ENCODE data around the gene CLEC19A.
"Not testable (repeated sequence)": the region's sequence is repeated elsewhere in the genome, so short reads cannot be mapped to it uniquely, and the experiment has no call there.

Gene CLEC19A

GRCh38 chr16:19321186-19321585, 35.7 kb downstream of the CLEC19A start:
- not testable (repeated sequence) for DNase-seq (ENCODE audit: low read depth in 2 of 3, low spot score in 1 of 3)

GRCh38 chr16:19323596-19323995, 38.1 kb downstream of the CLEC19A start:
- DNase-seq (ENCODE audit: low read depth in 2 of 3, low spot score in 1 of 3), result no peak

DNA sequence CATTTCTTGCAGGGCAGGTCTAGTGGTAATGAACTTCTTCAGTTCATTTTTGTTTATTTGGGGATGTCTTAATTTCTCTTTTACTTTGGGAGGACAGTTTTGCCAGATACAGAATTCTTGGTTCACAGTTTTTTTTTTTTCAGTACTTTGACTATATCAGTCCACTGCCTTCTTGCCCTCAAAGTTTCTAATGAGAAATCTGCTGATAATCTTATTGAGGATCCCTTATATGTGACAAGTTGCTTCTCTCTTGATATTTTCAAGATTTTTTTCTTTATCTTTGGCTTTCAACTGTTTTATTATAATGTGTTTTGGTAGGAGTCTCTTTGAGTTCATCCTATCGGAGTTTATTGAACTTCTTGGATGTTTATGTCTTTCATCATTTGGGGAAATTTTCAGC, 42.8 kb downstream of the CLEC19A start:
- no peak for DNase-seq (ENCODE audit: low read depth in 2 of 3, low spot score in 1 of 3)

- DNase-seq (ENCODE audit: low read depth in 2 of 3, low spot score in 1 of 3), result no peak
Observed at GRCh38 chr16:19329932-19330331, 44.4 kb downstream of the CLEC19A start.

DNA sequence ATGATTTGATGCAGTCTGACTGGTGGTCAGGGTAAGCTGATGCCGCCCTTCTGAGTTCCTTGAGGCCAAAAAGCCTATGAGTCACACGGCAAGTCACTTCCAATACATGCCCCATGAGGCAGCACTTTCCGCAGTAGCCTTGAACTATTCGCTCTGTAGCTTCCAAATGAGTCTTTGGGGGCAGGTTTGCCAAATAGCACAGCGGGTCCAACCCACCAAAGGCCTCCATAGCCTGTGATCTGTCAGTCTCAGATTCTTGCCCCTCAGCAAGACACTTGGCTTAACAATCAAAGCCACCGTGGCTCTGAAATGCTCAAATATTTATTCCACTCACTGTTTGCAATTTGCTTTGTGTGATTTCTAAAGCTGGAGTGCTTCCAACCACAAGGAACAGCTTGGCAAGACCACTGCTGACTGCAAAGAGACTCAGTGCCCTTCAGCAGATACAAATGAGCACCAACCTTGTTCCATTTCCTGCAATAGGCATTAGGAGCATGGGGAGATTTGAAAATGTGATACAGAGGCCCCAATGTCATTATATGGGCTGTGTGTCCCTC, 45.4 kb downstream of the CLEC19A start:
- no peak for DNase-seq (ENCODE audit: low read depth in 2 of 3, low spot score in 1 of 3)

GRCh38 chr16:19331794-19332193, 46.3 kb downstream of the CLEC19A start:
- DNase-seq (ENCODE audit: low read depth in 2 of 3, low spot score in 1 of 3), result no peak

- DNase-seq (ENCODE audit: low read depth in 2 of 3, low spot score in 1 of 3), result no peak
Observed at GRCh38 chr16:19338335-19338734, 52.8 kb downstream of the CLEC19A start.

DNA sequence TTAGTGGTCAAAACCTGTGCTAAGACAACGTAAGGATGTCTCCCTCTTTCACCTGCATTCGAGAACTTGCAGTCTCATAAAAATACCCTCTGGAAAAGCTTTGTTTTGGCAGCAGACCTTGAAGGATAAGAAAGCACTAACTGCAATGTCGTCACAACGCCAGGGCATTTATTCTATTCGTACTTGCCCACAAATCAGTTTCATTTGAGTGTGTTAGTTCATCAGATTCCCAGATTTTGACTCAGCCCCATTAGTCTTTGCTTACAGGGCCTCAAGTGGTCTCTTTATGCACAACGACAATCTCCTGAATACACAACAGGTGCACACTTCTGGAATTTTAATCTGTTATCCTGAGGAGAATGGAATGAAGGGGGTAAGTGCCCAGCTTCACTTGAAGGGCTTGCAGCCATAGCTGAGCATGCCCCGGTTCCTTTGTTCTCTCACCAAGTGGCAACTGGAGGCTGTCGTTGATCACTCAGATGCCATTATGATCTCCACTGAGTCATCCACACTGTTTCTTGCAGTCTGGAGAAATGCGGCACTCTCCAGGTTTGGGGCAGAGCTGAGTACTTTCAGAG, 58.8 kb downstream of the CLEC19A start:
- DNase-seq (ENCODE audit: low read depth in 2 of 3, low spot score in 1 of 3), result no peak

- DNase-seq (ENCODE audit: low read depth in 2 of 3, low spot score in 1 of 3), result no peak
Observed at GRCh38 chr16:19344980-19345379, 59.4 kb downstream of the CLEC19A start.

DNA sequence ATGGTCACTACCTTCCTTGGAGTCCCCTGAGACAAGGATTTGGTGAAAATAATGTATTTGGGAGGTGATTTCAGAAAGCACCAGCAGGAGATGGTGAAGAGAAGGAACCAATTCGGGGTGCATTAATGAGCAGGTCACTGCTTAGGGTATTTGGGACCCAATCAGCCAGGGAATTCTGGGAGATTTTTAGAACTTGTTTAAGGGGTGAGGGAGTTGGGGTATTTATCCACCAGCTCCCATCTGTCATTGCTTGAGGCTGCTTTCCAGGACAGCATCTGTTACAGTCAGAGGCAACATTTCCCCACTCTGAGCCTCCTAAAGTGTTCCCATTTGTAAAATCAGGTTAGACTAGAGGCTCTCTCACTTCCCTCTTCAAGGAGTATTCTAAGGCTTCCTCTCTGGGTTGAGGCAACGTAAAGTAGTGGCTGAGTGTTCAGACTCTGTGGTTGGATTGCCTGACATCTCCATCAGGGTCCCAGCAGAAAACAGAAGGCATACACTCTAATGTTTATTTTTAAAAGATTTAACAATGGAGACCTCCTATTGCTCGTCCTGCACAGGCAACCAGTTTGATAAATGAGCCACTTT, 60.9 kb downstream of the CLEC19A start:
- no peak for DNase-seq (ENCODE audit: low read depth in 2 of 3, low spot score in 1 of 3)

DNA sequence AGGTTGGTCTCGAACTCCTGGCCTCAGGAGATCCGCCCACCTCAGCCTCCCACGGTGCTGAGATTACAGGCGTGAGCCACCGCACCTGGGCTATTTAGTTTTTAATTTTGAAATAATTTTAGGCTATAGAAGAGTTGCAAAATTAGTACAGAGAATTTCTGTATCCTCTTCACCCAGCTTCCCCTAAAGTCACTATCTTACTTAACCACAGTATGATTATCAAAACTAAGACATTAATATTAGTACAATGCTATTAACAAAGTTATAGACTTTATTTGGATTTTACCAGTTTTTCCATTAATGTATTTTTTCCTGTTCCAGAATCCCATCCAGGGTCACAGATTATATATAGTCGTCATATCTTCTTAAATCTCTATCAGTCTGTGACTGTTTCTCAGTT, 62.6 kb downstream of the CLEC19A start:
- DNase-seq (ENCODE audit: low read depth in 2 of 3, low spot score in 1 of 3), result no peak

- no peak for DNase-seq (ENCODE audit: low read depth in 2 of 3, low spot score in 1 of 3)
Observed at GRCh38 chr16:19348578-19349315, 63.2 kb downstream of the CLEC19A start.

DNA sequence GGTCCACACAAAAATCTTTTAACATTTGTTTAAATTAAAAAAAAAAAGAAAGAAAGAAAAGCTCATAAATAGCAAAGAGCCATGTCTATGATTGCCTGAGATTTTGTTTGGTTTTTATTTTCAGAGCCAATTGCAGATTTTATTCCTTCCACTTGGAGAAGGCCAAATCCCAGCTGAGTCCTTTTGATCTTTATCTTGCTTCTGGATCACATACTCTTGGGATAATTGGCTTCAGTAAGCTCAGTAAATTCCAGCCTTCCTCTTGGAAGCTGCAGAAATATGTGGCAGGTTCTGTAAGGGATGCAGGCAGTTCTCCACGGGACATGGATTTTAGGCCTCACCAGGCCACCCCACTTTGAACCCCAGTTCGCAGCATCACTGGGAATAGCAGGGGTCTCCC, 68.8 kb downstream of the CLEC19A start:
- DNase-seq (ENCODE audit: low read depth in 2 of 3, low spot score in 1 of 3), result no peak

- DNase-seq (ENCODE audit: low read depth in 2 of 3, low spot score in 1 of 3), result no peak
Observed at GRCh38 chr16:19356024-19356952, 70.8 kb downstream of the CLEC19A start.

GRCh38 chr16:19359556-19359955, 74.0 kb downstream of the CLEC19A start:
- no peak for DNase-seq (ENCODE audit: low read depth in 2 of 3, low spot score in 1 of 3)

Measured in stimulated activated CD4-positive, alpha-beta T cell treated with anti-CD3 and anti-CD28 coated beads, Interleukin-12 subunit alpha, Interleukin-12 subunit beta, amount 100 ng/mL, for 48 hours (primary cell).